Right lung (tissue), 5 donors: ENCODE data around the gene MAPK4. TPM values are rescaled to one million over a fixed set of nuclear protein-coding genes. Genes with fewer than 3 reads are reported as not detected.
A peak's percentile ranks its signal among the peaks of the same experiment; 100 is the strongest.

Source experiments
- DNase-seq, 2 donors: peaks; one replicate each; pipeline ENCODE4 v3.0.0-alpha.2; 2013
- polyA plus RNA-seq, 5 donors: library from polyadenylated mRNA; unstranded; fragments of 120-200 nt; gene quantifications; one replicate each; pipeline versions ENCODE4 v1.2.1 to v1.2.3, GENCODE V29; 2013; ENCODE audit warnings: inconsistent platforms in 1 of 5, low replicate concordance in 1 of 5; ENCODE audit not compliant: insufficient read length in 5 of 5, insufficient read depth in 1 of 5

The MAPK4 gene
- polyA plus RNA-seq, 5 donors = 1.2 to 2.1 (median 1.5) TPM

- no peak for DNase-seq
These were observed 91.4 kb downstream of the MAPK4 start for GRCh38 chr18:50651334-50651733.

GRCh38 chr18:50653402-50654093, 93.7 kb downstream of the MAPK4 start:
- DNase-seq = no peak

DNA sequence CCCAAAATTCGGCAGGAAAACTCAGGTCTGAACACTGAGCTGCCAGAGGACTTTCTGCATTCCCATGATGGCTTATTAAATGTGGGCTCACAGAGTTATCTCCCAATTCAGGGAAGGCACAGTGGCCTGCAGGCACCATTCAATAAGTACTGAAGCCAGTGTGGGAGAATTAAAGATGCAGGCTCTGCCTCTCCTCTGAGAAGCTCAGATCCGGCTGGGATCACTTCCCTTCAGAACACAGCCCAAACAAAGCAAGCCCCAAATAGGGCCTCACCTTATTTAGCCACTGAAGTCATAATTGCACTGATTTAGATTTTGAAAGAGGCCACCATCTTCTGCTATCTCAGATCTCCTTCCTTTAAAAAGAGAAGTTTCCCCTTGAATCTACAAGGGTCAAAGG, 94.3 kb downstream of the MAPK4 start:
- no peak for DNase-seq

DNA sequence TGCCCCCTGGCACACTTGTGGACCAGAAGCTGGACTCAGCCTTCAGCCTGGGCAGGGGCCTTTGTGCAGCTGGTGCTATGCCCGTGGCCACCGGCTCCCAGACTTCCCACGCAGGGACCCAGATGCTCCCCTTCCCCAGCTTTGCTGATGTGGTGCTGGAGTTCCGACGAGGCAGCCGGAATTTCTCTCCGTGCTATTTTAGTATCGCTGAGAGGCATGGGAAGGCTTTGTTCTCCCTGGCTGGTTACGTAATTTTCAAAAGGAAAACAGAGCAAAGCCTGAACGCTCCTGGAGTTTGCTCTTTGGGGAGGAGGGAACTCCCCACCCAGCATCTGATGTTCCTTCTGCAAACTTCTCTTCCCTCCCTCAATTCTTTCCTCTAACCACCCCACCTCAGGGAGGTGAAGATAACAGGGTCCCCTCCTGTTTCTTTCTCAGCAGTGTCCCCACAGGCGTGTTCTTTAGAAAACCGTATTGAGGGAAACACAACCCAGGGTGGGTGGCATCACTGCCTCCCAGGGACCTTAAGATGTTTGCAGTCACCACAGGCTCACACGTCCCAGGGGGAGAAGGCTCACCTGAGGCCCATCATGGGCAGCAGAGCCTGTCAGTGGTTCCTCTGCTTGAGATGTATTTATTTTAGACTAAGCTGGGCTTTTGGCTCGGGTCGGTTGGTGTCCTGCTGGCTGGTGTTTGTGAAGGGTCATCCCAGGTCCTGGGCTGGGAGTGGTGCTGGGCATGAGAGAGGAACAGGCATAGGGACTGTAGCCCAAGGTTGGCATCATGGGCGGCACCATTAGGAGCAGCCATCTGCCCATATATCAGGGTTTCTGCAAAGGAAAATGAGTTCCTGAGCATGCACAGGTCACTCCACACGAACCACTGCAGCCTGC, 95.0 kb downstream of the MAPK4 start:
- peak in 1 of 2 donors; percentile 14 for DNase-seq

DNA sequence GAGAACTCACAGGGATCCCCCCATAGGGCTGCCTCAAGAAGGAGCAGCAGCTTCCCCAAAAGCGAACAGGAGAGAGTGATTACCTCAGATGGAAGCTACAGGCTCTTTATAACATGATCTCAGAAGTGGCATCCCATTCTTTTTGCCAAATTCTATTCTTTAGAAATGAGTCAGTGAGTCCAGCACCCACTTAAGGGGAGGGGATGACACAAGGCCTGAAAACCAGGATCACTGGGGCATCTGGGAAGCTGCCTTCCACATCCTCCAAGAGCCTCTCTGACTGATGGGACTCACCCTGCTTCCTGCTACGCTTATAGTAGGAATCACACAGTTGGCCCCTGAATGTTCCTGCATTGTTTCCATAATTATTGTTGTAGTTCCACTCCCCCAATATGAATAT, 96.5 kb downstream of the MAPK4 start:
- DNase-seq = no peak

- no peak for DNase-seq
These were observed 97.1 kb downstream of the MAPK4 start for GRCh38 chr18:50656841-50657470.

DNA sequence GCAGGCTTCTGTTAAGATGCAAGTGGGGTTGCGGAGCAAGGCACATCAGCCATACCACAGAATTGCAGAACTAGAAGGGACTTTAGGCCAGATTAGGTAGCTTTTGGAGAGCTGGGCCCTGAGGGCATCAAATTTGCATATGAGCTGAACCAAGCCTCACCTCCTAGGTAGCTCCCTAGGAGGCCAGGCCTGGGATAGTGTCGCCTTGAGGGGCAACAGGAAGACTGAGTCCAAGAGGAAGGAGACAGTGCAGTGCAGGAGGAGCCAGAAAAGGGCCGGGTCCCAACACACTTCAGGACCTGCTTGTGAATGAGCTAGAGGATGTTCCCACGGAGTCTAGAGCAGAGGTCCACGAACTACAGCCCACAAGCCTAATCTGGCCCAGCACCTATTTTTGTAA, 98.7 kb downstream of the MAPK4 start:
- no peak for DNase-seq

DNA sequence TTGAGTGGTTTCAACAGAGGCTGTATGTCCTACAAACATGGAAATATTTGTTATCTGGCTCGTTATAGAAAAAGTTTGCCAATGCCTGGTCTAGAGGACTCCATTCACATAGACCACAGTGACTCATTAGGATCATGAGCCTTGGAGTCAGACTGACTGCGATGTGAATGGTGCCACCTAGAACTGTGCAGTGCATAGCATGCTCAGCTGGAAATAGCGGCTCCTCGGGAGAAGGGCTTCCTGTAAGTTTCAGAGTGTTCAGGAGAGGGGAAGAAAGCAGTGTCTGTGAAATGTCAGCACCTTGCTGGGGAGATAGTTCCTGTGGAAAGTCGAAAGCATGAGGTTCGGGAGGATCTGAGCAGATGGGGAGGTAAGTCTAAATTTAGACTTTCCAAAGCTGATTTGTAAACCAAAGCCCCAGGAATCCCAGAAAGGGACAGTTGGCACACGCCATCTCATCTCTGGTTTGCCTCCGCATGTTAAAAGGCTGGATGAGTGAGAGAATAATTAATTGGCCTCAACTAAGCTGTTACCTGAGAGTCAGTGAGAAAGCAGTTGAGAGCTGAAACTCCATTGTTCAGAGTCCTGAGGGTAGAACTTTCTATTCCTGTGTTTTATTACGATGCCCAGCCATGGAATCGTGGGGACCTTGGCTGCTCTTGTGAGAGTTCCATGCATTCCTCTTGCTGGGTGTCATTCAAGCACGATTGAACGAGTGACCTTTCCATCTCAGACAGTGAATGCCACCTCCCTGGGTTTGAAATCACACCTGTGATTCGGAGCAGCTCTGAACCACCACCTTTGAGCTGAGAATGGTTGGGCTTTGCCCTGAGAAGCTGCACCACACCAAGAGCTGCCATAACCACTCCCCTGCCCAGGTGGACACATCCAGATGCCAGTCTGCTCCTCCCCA, 99.5 kb downstream of the MAPK4 start:
- no peak for DNase-seq

GRCh38 chr18:50661013-50661412, 101.1 kb downstream of the MAPK4 start:
- no peak for DNase-seq

DNA sequence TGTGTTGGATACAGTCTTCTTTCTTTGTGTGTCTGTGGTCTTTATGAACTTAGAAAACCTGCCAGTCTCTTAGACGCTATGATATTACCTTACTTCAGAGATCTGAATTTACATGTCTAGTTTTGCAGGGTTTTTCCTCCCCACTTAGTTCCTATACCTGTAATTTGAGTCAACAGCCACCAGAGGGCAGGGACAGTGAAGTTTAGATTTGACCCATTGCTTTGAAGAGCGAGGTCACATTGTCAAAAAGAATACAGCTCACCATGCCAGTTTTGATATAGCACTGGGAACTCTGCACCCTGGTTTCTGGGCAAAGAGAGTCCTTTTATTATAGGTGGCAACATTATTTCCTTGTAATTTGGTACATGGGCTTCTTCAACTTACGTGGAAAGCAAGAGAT, 102.3 kb downstream of the MAPK4 start:
- DNase-seq = no peak

DNA sequence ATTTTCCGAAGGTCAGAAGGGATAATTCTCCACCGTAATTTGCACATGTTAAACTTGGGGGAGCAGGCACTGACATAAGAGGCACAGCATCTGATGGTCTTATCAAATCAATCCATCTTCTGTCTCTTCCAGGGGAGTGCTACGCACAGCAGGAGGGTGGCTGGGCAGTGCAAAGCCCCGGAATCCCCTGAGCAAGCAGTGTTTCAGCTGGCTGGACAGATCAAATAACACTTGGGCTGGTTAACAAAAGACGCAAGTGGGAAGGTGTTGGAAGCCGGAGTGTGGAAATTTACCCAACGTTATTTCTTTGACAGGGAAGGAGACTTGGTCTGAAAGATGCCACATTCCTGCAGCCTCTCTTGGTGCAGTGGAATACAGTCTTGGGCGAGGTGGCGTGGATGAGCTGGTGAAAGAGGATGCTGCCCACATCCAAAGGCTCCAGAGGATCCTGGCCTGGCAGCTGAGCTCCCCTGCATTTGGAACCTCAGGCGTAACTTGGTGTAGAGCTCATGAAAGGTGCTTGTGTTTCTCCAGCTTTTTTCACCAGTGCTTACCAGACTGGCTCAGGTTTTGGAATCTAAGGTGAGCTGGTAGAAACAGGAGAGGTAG, 103.0 kb downstream of the MAPK4 start:
- DNase-seq = no peak

- no peak for DNase-seq
These were observed 103.9 kb downstream of the MAPK4 start for GRCh38 chr18:50663626-50664441.

DNA sequence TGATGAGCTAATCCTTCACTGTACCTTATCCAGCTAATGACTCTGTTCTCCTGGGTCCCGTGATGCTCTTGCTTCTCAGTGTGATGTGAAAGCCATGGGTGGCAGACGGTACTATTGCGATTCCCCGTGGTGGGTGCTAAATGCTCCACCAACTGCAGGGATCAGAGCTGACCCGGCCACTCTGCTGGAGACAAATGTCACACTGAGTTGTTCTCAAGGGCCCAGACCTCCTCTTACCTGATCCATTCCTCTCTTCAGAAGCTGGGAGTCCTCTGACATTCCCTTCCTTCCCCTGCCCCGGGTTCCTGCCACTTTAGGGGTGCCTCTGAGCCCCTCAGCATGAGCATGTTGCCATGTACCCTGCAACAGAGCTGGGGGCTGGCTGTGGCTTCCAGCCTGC, 105.1 kb downstream of the MAPK4 start:
- DNase-seq = no peak

DNA sequence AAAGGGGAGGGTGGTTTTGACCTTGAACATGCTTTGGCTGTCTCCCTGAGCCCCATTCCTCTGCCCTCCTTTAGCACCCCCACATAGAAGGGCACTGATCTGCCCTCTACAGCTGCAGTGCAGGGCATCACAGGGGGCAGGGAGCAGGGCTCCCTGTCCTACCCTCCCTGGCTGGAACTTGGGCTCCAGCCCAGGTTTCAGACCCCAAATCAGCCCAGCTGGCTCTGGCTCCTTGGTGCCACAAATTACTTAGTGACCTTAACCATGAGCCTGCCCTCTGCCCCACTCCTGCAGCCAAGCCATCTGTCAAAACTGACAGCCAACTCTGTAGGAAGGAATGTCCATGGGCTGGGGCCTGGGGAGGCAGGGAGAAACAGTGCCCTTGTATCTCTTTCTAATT, 105.6 kb downstream of the MAPK4 start:
- DNase-seq = no peak

- no peak for DNase-seq
These were observed 106.6 kb downstream of the MAPK4 start for GRCh38 chr18:50666536-50666935.

GRCh38 chr18:50671376-50671775, 111.5 kb downstream of the MAPK4 start:
- no peak for DNase-seq

DNA sequence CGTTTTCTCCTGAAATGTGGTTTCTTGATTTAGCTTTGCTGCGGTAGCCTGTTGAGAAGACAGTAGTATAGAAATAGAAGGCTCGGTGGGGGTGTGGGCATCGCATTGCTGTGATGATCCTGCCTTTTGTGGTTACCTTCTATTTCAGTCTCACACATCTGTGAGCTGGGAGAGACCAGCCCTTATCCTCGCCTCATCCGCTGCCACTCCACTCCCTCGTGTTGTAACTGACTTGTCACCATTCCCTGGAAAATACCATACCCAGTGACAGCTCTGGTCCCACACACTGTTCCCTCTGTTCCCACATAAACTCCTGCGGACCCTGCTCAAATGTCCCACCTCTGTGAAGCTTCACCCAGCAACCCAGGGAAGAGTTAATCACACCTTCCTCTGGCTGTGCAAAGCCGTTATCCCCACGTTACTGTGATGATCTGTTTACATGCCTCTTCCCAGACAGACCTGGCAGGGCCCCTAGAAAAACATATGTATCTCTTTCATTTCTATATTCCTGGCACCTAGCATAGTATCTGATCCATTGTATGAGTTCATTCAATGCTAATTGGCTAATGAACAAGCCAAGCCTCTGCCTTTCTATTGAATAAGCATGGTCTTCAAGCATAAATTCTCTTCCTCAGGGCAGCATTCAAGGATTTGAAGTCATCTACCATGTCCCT, 114.6 kb downstream of the MAPK4 start:
- no peak for DNase-seq

DNA sequence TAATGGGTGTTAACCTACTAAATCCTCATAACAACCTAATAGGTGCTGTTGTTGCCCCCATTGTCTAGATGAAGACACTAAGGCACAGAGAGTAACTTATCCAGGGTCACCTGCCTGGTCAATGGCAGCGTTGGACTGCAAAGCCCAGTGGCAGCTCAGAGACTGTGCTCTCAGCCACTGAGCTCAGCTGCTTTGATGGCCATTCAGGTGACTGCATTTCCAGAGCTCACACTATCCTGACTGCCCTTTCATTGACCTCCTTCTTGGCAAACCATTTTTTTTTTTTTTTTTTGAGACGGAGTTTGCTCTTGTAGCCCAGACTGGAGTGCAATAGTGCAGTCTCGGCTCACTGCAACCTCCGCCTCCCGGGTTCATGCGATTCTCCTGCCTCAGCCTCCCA, 115.2 kb downstream of the MAPK4 start:
- DNase-seq = no peak

- DNase-seq = no peak
These were observed 118.8 kb downstream of the MAPK4 start for GRCh38 chr18:50678651-50679050.

DNA sequence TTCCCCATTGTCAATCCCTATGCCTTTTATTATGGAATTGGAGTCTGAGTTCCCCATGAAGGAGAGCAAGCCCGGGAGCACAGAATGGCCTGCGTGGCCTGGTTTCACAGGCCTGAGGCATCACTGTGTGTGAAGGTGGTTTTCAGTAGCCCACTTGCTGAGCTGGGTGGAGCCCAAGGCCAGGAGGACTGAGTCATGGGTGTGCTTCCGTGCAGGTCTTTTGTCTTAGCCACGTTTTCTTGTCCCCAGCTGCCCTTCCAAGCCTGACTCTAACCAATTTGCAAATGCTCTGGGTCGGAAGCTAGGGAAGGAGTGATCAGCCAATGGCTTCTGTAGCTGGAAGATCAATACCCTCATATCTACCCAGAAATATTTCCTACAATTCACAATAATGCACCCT, 119.2 kb downstream of the MAPK4 start:
- no peak for DNase-seq
